Naive thymus-derived CD4-positive, alpha-beta T cell (primary cell): ENCODE data around the gene SLC1A1. TPM values are rescaled to one million over a fixed set of nuclear protein-coding genes. Genes with fewer than 3 reads are reported as not detected.

Source experiments
- ATAC-seq: fragments of 150-1000 bp; cut with Tn5 transposase; 2 replicates; pipeline ENCODE4 v1.10.0; 2021; ENCODE audit warnings: mild to moderate bottlenecking, moderate library complexity
- CTCF ChIA-PET: fragments of 350-600 bp; sonication (Branson Sonifier 250); formaldehyde crosslinking; loops from one replicate; lab custom pipeline; 2021; ENCODE audit warnings: antibody characterized with exemption; lab: Charles Lee
- POLR2A ChIA-PET: fragments of 350-600 bp; sonication (Branson Sonifier 250); formaldehyde crosslinking; loops from one replicate; lab custom pipeline; 2021; ENCODE audit warnings: antibody characterized with exemption, inconsistent platforms; lab: Charles Lee
- DNase-seq, 9 donors: peaks; one replicate each; pipeline versions ENCODE4 v3.0.0 to v3.0.0-alpha.2; 2020 to 2022; ENCODE audit warnings: mixed read lengths in 1 of 9
- H3K27ac ChIP-seq: one replicate; pipeline ENCODE4 v1.7.0; 2013; ENCODE audit warnings: mild to moderate bottlenecking, low read depth, low read length, moderate library complexity
- H3K27me3 ChIP-seq, 2 donors: one replicate each; pipeline ENCODE4 v1.7.0; 2013; ENCODE audit warnings: low read length in 2 of 2, mild to moderate bottlenecking in 2 of 2, moderate library complexity in 2 of 2; ENCODE audit not compliant: control insufficient read depth in 2 of 2, insufficient read depth in 2 of 2
- H3K36me3 ChIP-seq, 3 experiments: 1 replicate in 2 of 3; 2 replicates in 1 of 3; pipeline ENCODE4 v1.7.0; 2013; ENCODE audit warnings: low read length in 3 of 3, mild to moderate bottlenecking in 3 of 3, moderate library complexity in 1 of 3; ENCODE audit not compliant: insufficient read depth in 3 of 3, control insufficient read depth in 2 of 3
- H3K4me1 ChIP-seq, 2 donors: one replicate each; pipeline ENCODE4 v1.7.0; 2013; ENCODE audit warnings: low read length in 2 of 2, mild to moderate bottlenecking in 2 of 2, moderate library complexity in 1 of 2; ENCODE audit not compliant: control insufficient read depth in 2 of 2, insufficient read depth in 2 of 2
- H3K4me3 ChIP-seq: 2 replicates; pipeline ENCODE4 v1.7.0; 2013; ENCODE audit warnings: mild to moderate bottlenecking, low read length
- H3K9me3 ChIP-seq, 3 experiments: 1 replicate in 2 of 3; 2 replicates in 1 of 3; pipeline ENCODE4 v1.7.0; 2013; ENCODE audit warnings: low read length in 3 of 3; ENCODE audit not compliant: control insufficient read depth in 2 of 3
- H3K27ac Mint-ChIP-seq, 9 donors: one replicate each; pipeline ENCODE4 v1.8.0; 2020 to 2022; ENCODE audit warnings: mixed read lengths in 9 of 9, mild to moderate bottlenecking in 8 of 9, moderate library complexity in 5 of 9, inconsistent platforms in 2 of 9
- H3K27me3 Mint-ChIP-seq, 5 donors: one replicate each; pipeline ENCODE4 v1.8.0; 2021 to 2022; ENCODE audit warnings: mixed read lengths in 5 of 5, mild to moderate bottlenecking in 1 of 5
- H3K36me3 Mint-ChIP-seq, 5 donors: one replicate each; pipeline ENCODE4 v1.8.0; 2020 to 2022; ENCODE audit warnings: mixed read lengths in 5 of 5, mild to moderate bottlenecking in 3 of 5, inconsistent platforms in 1 of 5
- H3K4me1 Mint-ChIP-seq, 7 donors: one replicate each; pipeline ENCODE4 v1.8.0; 2020 to 2022; ENCODE audit warnings: mixed read lengths in 7 of 7, mild to moderate bottlenecking in 3 of 7, inconsistent platforms in 1 of 7
- H3K4me3 Mint-ChIP-seq, 10 donors: one replicate each; pipeline ENCODE4 v1.8.0; 2020 to 2022; ENCODE audit warnings: mild to moderate bottlenecking in 10 of 10, mixed read lengths in 10 of 10, moderate library complexity in 6 of 10, inconsistent platforms in 2 of 10
- H3K9me3 Mint-ChIP-seq, 11 donors: one replicate each; pipeline ENCODE4 v1.8.0; 2020 to 2022; ENCODE audit warnings: mixed read lengths in 11 of 11, mild to moderate bottlenecking in 4 of 11, inconsistent platforms in 1 of 11, moderate library complexity in 1 of 11
- intact Hi-C, 2 donors: fragments of 100-400 bp; cut with micrococcal nuclease; formaldehyde crosslinking; loops; one replicate each; pipeline ENCODE4 v1.15.1; 2023
- polyA plus RNA-seq, 2 donors: library from polyadenylated mRNA; unstranded; fragments of 300-500 nt; fragmentation: Illumina TruSeq; gene quantifications; one replicate each; pipeline ENCODE4 v1.2.3, GENCODE V29; 2021
- total RNA-seq, 6 experiments: library from RNA in 5 of 6; stranded (reverse) in 5 of 6; gene quantifications; 1 replicate in 5 of 6; 2 replicates in 1 of 6; pipeline ENCODE4 v1.2.3 and lab custom pipeline; 2021 to 2026

Gene SLC1A1
- total RNA-seq (under 1 TPM in 1 of 5 experiments, not detected in 4; 0.12 TPM), polyA plus RNA-seq (not detected), total RNA-seq (lab: John Stamatoyannopoulos, UW) (0.40 reads per million)

DNA sequence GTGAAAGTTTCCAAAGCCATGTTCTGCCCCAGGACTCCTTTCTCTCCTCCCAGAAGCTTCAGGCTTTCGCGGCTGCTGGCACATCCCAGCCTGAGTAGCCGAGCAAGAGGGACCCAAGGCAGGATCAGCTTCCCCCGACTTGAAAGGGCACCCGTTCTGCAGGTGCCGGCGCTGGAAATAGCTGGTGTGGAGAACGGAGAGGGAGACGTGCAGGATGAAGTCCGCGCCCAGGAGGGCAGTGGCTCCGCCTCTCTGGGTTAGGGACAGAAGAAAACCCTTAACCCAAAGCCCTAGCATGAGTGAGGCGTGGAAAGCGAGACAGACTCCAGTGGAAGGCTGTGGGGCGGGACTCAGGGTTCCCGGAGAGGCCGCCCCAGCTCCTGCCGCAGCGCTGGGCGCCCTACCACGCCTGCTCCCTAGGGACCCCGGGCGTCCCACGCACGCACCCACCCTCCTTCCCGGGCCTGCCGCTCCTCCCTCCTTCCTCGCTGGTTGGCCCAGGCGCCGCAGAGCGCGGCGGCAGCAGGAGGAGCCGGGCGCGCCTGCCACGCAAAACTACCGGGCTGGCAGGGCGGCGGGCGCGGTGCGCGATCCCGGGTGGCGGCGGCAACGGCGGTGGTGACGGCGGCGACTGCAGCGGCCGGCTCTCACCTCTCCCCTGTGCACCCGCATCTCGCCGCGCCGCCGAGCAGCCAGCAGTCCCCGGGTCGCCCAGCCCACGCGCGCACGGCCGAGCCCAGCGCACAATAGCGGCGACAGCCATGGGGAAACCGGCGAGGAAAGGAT, at the start of gene SLC1A1:
Gene SLC1A1 (plus strand): TSS at position 550 of the 786 bp plus-strand sequence. CDS start 212 bp downstream, at position 762.
- H3K27ac Mint-ChIP-seq = no peak within 1 kb of the TSS
- peaks cover 24 to 56% (median 43%) of the 10 kb centered on the region in 5 donors for H3K27me3 Mint-ChIP-seq
- Histone ChIP-seq H3K9me3 (no peaks in the 10 kb centered on the region), H3K27me3 (peaks cover 6 to 21% of the 10 kb centered on the region in 2 donors), H3K36me3 (no peaks in the 10 kb centered on the region), H3K27ac (no peak within 1 kb of the TSS), H3K4me1 (peaks cover 0 to 17% of the 10 kb centered on the region in 2 donors), H3K4me3 (peak within 1 kb of the TSS; percentile 70)
- intact Hi-C loops = loop anchor here (5.0 to 10.0 kb wide), 4 partner anchors 62 to 155 kb away; no protein-coding TSS in a partner anchor
- peak in 8 of 9 donors; percentile 8 to 36 (median 28) for DNase-seq
- peak within 1 kb of the TSS; percentile 72 to 92 (median 86) for H3K4me3 Mint-ChIP-seq
- H3K9me3 Mint-ChIP-seq = no peaks in the 10 kb centered on the region
- no peaks in the 10 kb centered on the region for H3K36me3 Mint-ChIP-seq
- H3K4me1 Mint-ChIP-seq = peaks cover 10 to 37% (median 22%) of the 10 kb centered on the region in 7 donors
- peak; percentile 50 for ATAC-seq
- ChIA-PET CTCF (no interaction called here), POLR2A (interaction anchor here (0.6 kb wide), 1 partner anchor 9 kb away, joined by 3 read pairs; no protein-coding TSS in a partner anchor)

DNA sequence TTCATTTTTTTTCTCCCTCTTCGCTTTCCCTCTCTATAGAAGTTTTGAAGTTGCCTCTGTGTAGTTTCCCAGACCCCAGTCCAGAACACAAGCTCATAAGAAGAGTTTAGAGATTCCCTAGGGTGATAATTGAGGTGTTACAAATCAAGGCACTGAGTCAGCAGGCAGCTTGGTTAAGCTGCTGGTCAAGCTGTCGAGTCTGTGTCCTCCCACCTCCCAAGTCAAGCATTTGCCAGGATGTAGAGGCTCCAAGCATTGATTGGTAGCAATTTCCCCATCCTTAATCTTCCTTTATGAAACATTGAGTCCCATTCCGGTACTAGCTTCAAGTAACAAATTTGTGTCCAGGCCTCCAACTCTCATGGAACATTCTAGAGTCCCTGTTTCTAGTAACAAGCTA, 47.5 kb upstream of the SLC1A1 start:
- CTCF ChIA-PET = no interaction called here
- Histone ChIP-seq H3K27me3 (no peaks in the 10 kb centered on the region), H3K4me3 (no peak overlapping the region), H3K27ac (no peak overlapping the region), H3K9me3 (no peaks in the 10 kb centered on the region), H3K36me3 (no peaks in the 10 kb centered on the region), H3K4me1 (no peaks in the 10 kb centered on the region)
- intact Hi-C loops = no loop called here
- Mint-ChIP-seq H3K27ac (no peak overlapping the region), H3K4me1 (peaks cover 0 to 17% (median 12%) of the 10 kb centered on the region in 7 donors), H3K4me3 (no peak overlapping the region), H3K27me3 (peaks cover 0 to 20% (median 1%) of the 10 kb centered on the region in 5 donors), H3K36me3 (peaks cover 0 to 13% (median 11%) of the 10 kb centered on the region in 5 donors), H3K9me3 (peaks cover 0 to 21% (median 11%) of the 10 kb centered on the region in 11 donors)
- POLR2A ChIA-PET = no interaction called here
- DNase-seq (no peak), ATAC-seq (no peak)

DNA sequence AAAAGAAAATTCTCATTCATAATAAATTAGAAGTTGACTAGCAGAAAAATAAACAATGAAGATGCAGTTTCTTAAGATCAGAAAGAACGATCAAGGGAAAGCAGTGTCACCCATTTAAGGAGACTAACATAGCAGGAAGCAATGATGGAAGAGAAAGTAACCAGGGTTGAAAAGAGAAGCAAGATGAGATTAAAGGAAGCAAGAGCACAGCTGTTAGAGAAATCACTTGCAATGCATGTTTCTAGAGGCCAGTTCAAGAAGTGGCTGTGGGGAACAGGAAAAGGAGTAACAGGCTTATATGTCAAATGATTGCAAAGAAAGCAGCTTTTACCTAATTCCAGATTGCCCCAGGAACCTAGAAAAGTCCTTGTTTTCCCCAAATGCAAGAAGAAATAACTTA, 46.8 kb upstream of the SLC1A1 start:
- Histone ChIP-seq H3K36me3 (no peaks in the 10 kb centered on the region), H3K4me1 (no peaks in the 10 kb centered on the region), H3K4me3 (no peak overlapping the region), H3K27ac (no peak overlapping the region), H3K27me3 (no peaks in the 10 kb centered on the region), H3K9me3 (no peaks in the 10 kb centered on the region)
- H3K4me3 Mint-ChIP-seq = no peak overlapping the region
- H3K36me3 Mint-ChIP-seq = peaks cover 0 to 13% (median 11%) of the 10 kb centered on the region in 5 donors
- ATAC-seq = no peak
- DNase-seq = peak in 1 of 9 donors; percentile 18
- peaks cover 0 to 16% (median 11%) of the 10 kb centered on the region in 7 donors for H3K4me1 Mint-ChIP-seq
- H3K27ac Mint-ChIP-seq = peak overlapping the region in 2 of 9 donors; percentile 3 to 22
- H3K27me3 Mint-ChIP-seq = peaks cover 0 to 20% (median 7%) of the 10 kb centered on the region in 5 donors
- intact Hi-C loops = no loop called here
- POLR2A ChIA-PET = no interaction called here
- H3K9me3 Mint-ChIP-seq = peaks cover 0 to 21% (median 11%) of the 10 kb centered on the region in 11 donors
- CTCF ChIA-PET = no interaction called here

DNA sequence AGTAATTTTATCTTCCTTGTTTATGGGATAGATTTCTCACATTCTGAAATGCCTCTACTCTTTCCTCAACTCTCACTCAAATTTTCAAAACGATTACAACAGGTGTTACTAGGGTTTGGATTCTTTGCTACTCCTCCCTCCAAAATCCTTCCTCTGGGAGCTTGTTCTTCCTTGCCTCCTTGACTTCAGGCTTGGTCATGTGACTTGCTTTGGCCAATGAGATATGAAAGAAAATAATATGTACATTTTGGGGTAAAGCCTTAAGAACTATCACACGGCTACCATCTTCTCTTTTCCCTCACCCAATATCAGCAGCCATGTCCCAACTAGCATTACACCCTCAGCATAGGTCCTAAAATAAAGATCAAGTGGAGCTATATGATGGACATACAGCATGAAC, 28.8 kb upstream of the SLC1A1 start:
- Histone ChIP-seq H3K4me1 (no peaks in the 10 kb centered on the region), H3K27me3 (no peaks in the 10 kb centered on the region), H3K36me3 (no peaks in the 10 kb centered on the region), H3K4me3 (no peak overlapping the region), H3K9me3 (no peaks in the 10 kb centered on the region), H3K27ac (no peak overlapping the region)
- Mint-ChIP-seq H3K9me3 (peaks cover 0 to 6% (median 3%) of the 10 kb centered on the region in 11 donors), H3K36me3 (no peaks in the 10 kb centered on the region), H3K27ac (no peak overlapping the region), H3K27me3 (peaks cover 0 to 10% (median 5%) of the 10 kb centered on the region in 5 donors), H3K4me3 (no peak overlapping the region), H3K4me1 (peaks cover 0 to 6% (median 2%) of the 10 kb centered on the region in 7 donors)
- no peak for ATAC-seq
- ChIA-PET POLR2A (no interaction called here), CTCF (interaction anchor here (0.6 kb wide), 1 partner anchor 1437 kb away, joined by 3 read pairs; no protein-coding TSS in a partner anchor)
- no peak for DNase-seq
- intact Hi-C loops = no loop called here

DNA sequence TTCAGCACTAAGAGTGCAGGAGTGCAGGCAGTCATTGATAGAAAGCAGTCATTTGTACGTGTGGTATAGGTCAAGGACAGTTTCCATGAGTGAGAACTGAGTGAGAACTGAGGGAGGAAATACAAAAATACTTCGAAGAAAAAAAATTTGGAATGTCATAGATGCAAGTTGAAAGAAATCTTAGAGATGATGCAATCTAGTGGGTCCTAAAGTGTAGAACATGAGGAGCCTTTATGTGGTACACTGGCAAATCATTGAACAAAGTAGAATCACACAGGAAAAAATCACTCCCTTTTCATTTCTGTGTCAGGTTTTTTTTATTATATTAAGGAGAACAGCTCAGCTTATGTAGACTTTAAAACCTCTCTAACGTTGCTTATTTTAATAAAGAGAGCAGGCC, 26.4 kb upstream of the SLC1A1 start:
- CTCF ChIA-PET = no interaction called here
- Histone ChIP-seq H3K4me1 (no peaks in the 10 kb centered on the region), H3K27me3 (no peaks in the 10 kb centered on the region), H3K27ac (no peak overlapping the region), H3K9me3 (no peaks in the 10 kb centered on the region), H3K4me3 (no peak overlapping the region), H3K36me3 (no peaks in the 10 kb centered on the region)
- POLR2A ChIA-PET = no interaction called here
- Mint-ChIP-seq H3K4me3 (no peak overlapping the region), H3K27me3 (peaks cover 0 to 12% (median 8%) of the 10 kb centered on the region in 5 donors), H3K36me3 (peaks cover 0 to 10% (median 0%) of the 10 kb centered on the region in 5 donors), H3K4me1 (peaks cover 0 to 6% (median 2%) of the 10 kb centered on the region in 7 donors), H3K27ac (no peak overlapping the region), H3K9me3 (peaks cover 2 to 22% (median 8%) of the 10 kb centered on the region in 11 donors)
- intact Hi-C loops = no loop called here
- no peak for ATAC-seq
- DNase-seq = no peak

DNA sequence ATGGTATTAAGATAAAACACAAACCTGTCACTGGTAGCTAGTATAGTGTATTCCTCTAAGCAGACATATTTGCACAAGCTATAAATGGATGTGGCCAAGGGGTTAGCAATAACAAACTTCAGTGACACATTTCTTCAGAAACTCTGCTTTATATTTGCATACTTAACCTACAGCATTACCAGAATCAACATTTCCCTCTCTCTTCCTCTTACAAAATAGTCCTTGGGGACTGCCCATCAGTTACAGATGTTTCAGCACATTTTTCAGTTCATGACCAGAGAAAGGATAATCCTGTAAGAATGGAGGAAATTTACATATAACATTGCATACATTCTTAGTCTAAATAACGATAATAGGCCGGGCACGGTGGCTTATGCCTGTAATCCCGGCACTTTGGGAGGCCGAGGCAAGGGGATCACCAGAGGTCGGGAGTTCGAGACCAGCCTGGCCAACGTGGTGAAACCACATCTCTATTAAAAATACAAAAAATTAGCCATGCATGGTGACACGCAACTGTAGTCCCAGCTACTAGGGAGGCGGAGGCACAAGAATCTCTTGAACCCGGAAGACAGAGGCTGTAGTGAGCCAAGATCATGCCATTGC, 25.3 kb upstream of the SLC1A1 start:
- Mint-ChIP-seq H3K9me3 (peaks cover 0 to 30% (median 5%) of the 10 kb centered on the region in 11 donors), H3K27me3 (peaks cover 0 to 9% (median 5%) of the 10 kb centered on the region in 5 donors), H3K4me1 (peaks cover 0 to 6% (median 2%) of the 10 kb centered on the region in 7 donors), H3K4me3 (no peak overlapping the region), H3K36me3 (peaks cover 0 to 11% (median 0%) of the 10 kb centered on the region in 5 donors), H3K27ac (no peak overlapping the region)
- H3K27ac ChIP-seq = no peak overlapping the region
- intact Hi-C loops = no loop called here
- ATAC-seq (no peak), DNase-seq (no peak)
- H3K4me3 ChIP-seq = no peak overlapping the region
- ChIA-PET POLR2A (no interaction called here), CTCF (interaction anchor here (0.6 kb wide), 1 partner anchor 1327 kb away, joined by 3 read pairs; no protein-coding TSS in a partner anchor)
- no peaks in the 10 kb centered on the region for H3K36me3 ChIP-seq
- H3K9me3 ChIP-seq = no peaks in the 10 kb centered on the region
- H3K27me3 ChIP-seq = no peaks in the 10 kb centered on the region
- H3K4me1 ChIP-seq = no peaks in the 10 kb centered on the region
